ENCODE measurements around the gene XPR1. TPM values are rescaled to one million over a fixed set of nuclear protein-coding genes. Genes with fewer than 3 reads are reported as not detected.

Gene XPR1
- total and polyA plus RNA-seq, 2 donors (not counting 3 experiments of a cell fraction or from before 2014, with no cell fraction given): 23.9 to 26.7 TPM

- Histone ChIP-seq H3K36me3 (ENCODE audit: control insufficient read depth in 2 of 2, extremely low read depth in 1 of 2, insufficient read depth in 2 of 2, low read length in 2 of 2) (no peaks in the 10 kb centered on the region), H3K9me3 (replicated peaks; ENCODE audit: control insufficient read depth, insufficient read depth, low read length) (no peaks in the 10 kb centered on the region), H3K9me1 (replicated peaks; ENCODE audit: control insufficient read depth, extremely low read depth, insufficient read depth, low read length) (no peaks in the 10 kb centered on the region), H4K20me1 (replicated peaks; ENCODE audit: control insufficient read depth, extremely low read depth, insufficient read depth, low read length) (no peaks in the 10 kb centered on the region), H3K79me2 (ENCODE audit: control insufficient read depth, insufficient read depth, low read length) (no peaks in the 10 kb centered on the region), H3K9ac (replicated peaks; ENCODE audit: extremely low read depth, insufficient read depth, low read length) (no peak overlapping the region), H3K4me1 (ENCODE audit: control insufficient read depth, extremely low read depth, insufficient read depth, low read length) (peaks cover 5% of the 10 kb centered on the region), H3K4me3 (replicated peaks in 1 of 3; ENCODE audit: insufficient read depth in 1 of 3, low read depth in 1 of 3, low read length in 3 of 3) (no peak overlapping the region), H3K4me2 (ENCODE audit: insufficient read depth, low read length) (no peak overlapping the region), H3K27me3 (ENCODE audit: control insufficient read depth in 2 of 2, insufficient read depth in 2 of 2, low read length in 2 of 2) (no peaks in the 10 kb centered on the region), H2AFZ (ENCODE audit: low read depth, low read length) (no peak overlapping the region), H3K27ac (ENCODE audit: insufficient read depth, low read depth, low read length) (no peak overlapping the region)
- ChIA-PET CTCF (interaction anchor here (0.6 kb wide), 1 partner anchor 28 kb away, joined by 3 read pairs; no protein-coding TSS in a partner anchor), POLR2A (no interaction called here)
- TF ChIP-seq POLR2AphosphoS5 (IDR thresholded peaks at IDR 0.05; ENCODE audit: insufficient read depth, low read depth, low read length): no peak
- no peak for TF ChIP-seq GATA2 (IDR thresholded peaks at IDR 0.05; ENCODE audit: insufficient read depth, insufficient read length, low read depth, low read length)
- no peak for TF ChIP-seq POLR2A (IDR thresholded peaks at IDR 0.05; ENCODE audit: low read depth, low read length)
- TF ChIP-seq EZH2 (IDR thresholded peaks at IDR 0.05; ENCODE audit: borderline replicate concordance, low read depth, low read length, severe bottlenecking): no peak
- no peak for TF ChIP-seq JUN (IDR thresholded peaks at IDR 0.05; ENCODE audit: borderline replicate concordance, insufficient read depth, insufficient read length, low read depth)
- no peak for DNase-seq (ENCODE audit: low read depth, low spot score)
- dilution Hi-C loops (cut with MboI; ENCODE audit: extremely low pct_ligation_motif_present, low sequenced_read_pairs) (no loop called here), intact Hi-C loops (cut with micrococcal nuclease) (no loop called here)
- FAIRE-seq: no peak
- no TSS peak for BruUV-seq (replicated peaks)
Observed at GRCh38 chr1:180909462-180909976, 277.7 kb downstream of the XPR1 start.

DNA sequence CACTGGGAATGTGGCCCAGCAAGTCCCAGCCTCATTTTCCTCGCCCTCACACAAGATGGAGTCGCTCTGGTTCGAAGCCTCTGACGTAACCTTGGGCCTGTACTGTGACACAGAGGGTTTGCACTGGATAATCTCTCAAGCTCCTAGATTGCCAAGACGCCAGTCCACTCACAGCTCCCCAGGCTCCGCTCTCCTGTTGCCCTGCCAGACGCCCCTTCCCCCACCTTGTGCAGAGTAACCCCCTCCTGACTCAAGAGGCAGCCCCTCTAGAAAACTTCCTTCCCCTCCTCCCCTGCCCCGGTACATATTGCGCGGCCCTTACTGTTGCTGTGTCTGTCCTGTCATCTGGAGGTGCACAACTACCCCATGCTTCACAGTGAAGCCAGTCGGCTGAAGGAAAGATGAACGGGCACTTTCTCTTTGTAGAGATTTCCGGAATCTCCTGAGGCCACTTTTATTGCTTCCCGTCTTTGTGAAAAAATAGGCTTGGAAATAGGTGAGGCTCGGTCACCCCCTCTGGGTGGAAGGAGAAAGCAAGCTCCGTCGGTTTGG is 279.9 kb downstream of the XPR1 start:
- POLR2A ChIA-PET: no interaction called here
- intact Hi-C loops (cut with micrococcal nuclease): loop anchor here (2.0 kb wide), 1 partner anchor 111 kb away; the partner anchor contains the start of gene STX6
- CTCF ChIA-PET: interaction anchor here (1.4 to 5.0 kb wide), 4 partner anchors 9 to 396 kb away, joined by 4 to 27 read pairs (median 6); no protein-coding TSS in a partner anchor

More for the DNA sequence above, 279.9 kb downstream of the XPR1 start:
- dilution Hi-C loops (cut with MboI; ENCODE audit: extremely low pct_ligation_motif_present, low sequenced_read_pairs): no loop called here
- TF ChIP-seq FOS (IDR thresholded peaks at IDR 0.05; ENCODE audit: borderline replicate concordance, insufficient read depth, low read length): no peak
- no peak for TF ChIP-seq JUN (IDR thresholded peaks at IDR 0.05; ENCODE audit: borderline replicate concordance, insufficient read depth, insufficient read length, low read depth)
- TF ChIP-seq GATA2 (IDR thresholded peaks at IDR 0.05; ENCODE audit: insufficient read depth, insufficient read length, low read depth, low read length): no peak
- no peak for TF ChIP-seq POLR2AphosphoS5 (IDR thresholded peaks at IDR 0.05; ENCODE audit: insufficient read depth, low read depth, low read length)
- TF ChIP-seq MYC (IDR thresholded peaks at IDR 0.05; ENCODE audit: low read depth, low read length): no peak
- TF ChIP-seq, protein P1, sequence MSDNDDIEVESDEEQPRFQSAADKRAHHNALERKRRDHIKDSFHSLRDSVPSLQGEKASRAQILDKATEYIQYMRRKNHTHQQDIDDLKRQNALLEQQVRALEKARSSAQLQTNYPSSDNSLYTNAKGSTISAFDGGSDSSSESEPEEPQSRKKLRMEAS (IDR thresholded peaks at IDR 0.05; ENCODE audit: insufficient read depth, insufficient read length): no peak
- TF ChIP-seq, protein P2, sequence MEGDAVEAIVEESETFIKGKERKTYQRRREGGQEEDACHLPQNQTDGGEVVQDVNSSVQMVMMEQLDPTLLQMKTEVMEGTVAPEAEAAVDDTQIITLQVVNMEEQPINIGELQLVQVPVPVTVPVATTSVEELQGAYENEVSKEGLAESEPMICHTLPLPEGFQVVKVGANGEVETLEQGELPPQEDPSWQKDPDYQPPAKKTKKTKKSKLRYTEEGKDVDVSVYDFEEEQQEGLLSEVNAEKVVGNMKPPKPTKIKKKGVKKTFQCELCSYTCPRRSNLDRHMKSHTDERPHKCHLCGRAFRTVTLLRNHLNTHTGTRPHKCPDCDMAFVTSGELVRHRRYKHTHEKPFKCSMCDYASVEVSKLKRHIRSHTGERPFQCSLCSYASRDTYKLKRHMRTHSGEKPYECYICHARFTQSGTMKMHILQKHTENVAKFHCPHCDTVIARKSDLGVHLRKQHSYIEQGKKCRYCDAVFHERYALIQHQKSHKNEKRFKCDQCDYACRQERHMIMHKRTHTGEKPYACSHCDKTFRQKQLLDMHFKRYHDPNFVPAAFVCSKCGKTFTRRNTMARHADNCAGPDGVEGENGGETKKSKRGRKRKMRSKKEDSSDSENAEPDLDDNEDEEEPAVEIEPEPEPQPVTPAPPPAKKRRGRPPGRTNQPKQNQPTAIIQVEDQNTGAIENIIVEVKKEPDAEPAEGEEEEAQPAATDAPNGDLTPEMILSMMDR (IDR thresholded peaks at IDR 0.05; ENCODE audit: extremely low read depth in 1 of 2, insufficient read depth in 1 of 2, low read depth in 1 of 2, low read length in 2 of 2): no peak
- no peak for TF ChIP-seq EZH2 (IDR thresholded peaks at IDR 0.05; ENCODE audit: borderline replicate concordance, low read depth, low read length, severe bottlenecking)
- TF ChIP-seq POLR2A (IDR thresholded peaks at IDR 0.05; ENCODE audit: low read depth, low read length): no peak
- no peak overlapping the region for H3K27ac ChIP-seq (ENCODE audit: insufficient read depth, low read depth, low read length)
- no peaks in the 10 kb centered on the region for H3K9me3 ChIP-seq (replicated peaks; ENCODE audit: control insufficient read depth, insufficient read depth, low read length)
- H3K9ac ChIP-seq (replicated peaks; ENCODE audit: extremely low read depth, insufficient read depth, low read length): no peak overlapping the region
- BruUV-seq (replicated peaks): no TSS peak
- peak overlapping the region; percentile 70 for H3K4me2 ChIP-seq (ENCODE audit: insufficient read depth, low read length)
- peaks cover 5% of the 10 kb centered on the region for H3K4me1 ChIP-seq (ENCODE audit: control insufficient read depth, extremely low read depth, insufficient read depth, low read length)
- no peaks in the 10 kb centered on the region for H4K20me1 ChIP-seq (replicated peaks; ENCODE audit: control insufficient read depth, extremely low read depth, insufficient read depth, low read length)
- peak overlapping the region; percentile 80 for H2AFZ ChIP-seq (ENCODE audit: low read depth, low read length)
- no peaks in the 10 kb centered on the region for H3K9me1 ChIP-seq (replicated peaks; ENCODE audit: control insufficient read depth, extremely low read depth, insufficient read depth, low read length)
- FAIRE-seq (peak; percentile 44), DNase-seq (ENCODE audit: low read depth, low spot score) (no peak)
- no peaks in the 10 kb centered on the region for H3K36me3 ChIP-seq (ENCODE audit: control insufficient read depth in 2 of 2, extremely low read depth in 1 of 2, insufficient read depth in 2 of 2, low read length in 2 of 2)
- no peaks in the 10 kb centered on the region for H3K79me2 ChIP-seq (ENCODE audit: control insufficient read depth, insufficient read depth, low read length)
- no peaks in the 10 kb centered on the region for H3K27me3 ChIP-seq (ENCODE audit: control insufficient read depth in 2 of 2, insufficient read depth in 2 of 2, low read length in 2 of 2)
- peak overlapping the region in 2 of 3 experiments; percentile 52 to 56 for H3K4me3 ChIP-seq (replicated peaks in 1 of 3; ENCODE audit: insufficient read depth in 1 of 3, low read depth in 1 of 3, low read length in 3 of 3)

Data from endothelial cell of umbilical vein (primary cell).